Uterus (tissue), 4 donors: ENCODE data around the gene CXXC1. TPM values are rescaled to one million over a fixed set of nuclear protein-coding genes. Genes with fewer than 3 reads are reported as not detected.

Source experiments
- DNase-seq, 2 donors: peaks; one replicate each; pipeline ENCODE4 v3.0.0-alpha.2; 2019 to 2020
- H3K27ac ChIP-seq, 2 donors: fragments of 200-600 bp; sonication (generic); 1 replicate in 1 of 2; 2 replicates in 1 of 2; pipeline ENCODE4 v1.5.1; 2016 to 2018
- H3K27me3 ChIP-seq, 2 donors: fragments of 200-600 bp; sonication (generic); one replicate each; pipeline ENCODE4 v1.5.1; 2018 to 2019; ENCODE audit warnings: control low read depth in 1 of 2
- H3K36me3 ChIP-seq, 2 donors: fragments of 200-600 bp; sonication (generic); one replicate each; pipeline ENCODE4 v1.5.1; 2019; ENCODE audit warnings: control low read depth in 1 of 2
- H3K4me1 ChIP-seq, 2 donors: fragments of 200-600 bp; sonication (generic); one replicate each; pipeline ENCODE4 v1.5.1; 2018 to 2019; ENCODE audit warnings: control low read depth in 1 of 2
- H3K4me3 ChIP-seq, 2 donors: fragments of 200-600 bp; sonication (generic); 1 replicate in 1 of 2; 2 replicates in 1 of 2; pipeline ENCODE4 v1.5.1; 2018 to 2019; ENCODE audit warnings: mild to moderate bottlenecking in 1 of 2
- H3K9me3 ChIP-seq, 2 donors: fragments of 200-600 bp; sonication (generic); one replicate each; pipeline ENCODE4 v1.5.1; 2019; ENCODE audit warnings: control low read depth in 1 of 2
- CTCF ChIP-seq, 4 experiments: fragments of 200-600 bp in 2 of 4; fragments of 450-650 bp in 2 of 4; sonication (generic) in 2 of 4; IDR thresholded peaks; one replicate each; pipeline ENCODE4 v1.5.1; 2016 to 2019; ENCODE audit warnings: antibody characterized with exemption in 4 of 4, mild to moderate bottlenecking in 2 of 4, moderate library complexity in 1 of 4
- POLR2A ChIP-seq, 2 donors: fragments of 450-650 bp; IDR thresholded peaks; one replicate each; pipeline ENCODE4 v1.6.1; 2016; ENCODE audit warnings: antibody characterized with exemption in 2 of 2, mild to moderate bottlenecking in 1 of 2, moderate library complexity in 1 of 2
- intact Hi-C: fragments of 100-400 bp; cut with DNase I; formaldehyde crosslinking; loops from one replicate; pipeline ENCODE4 v1.15.1; 2023; ENCODE audit warnings: low total_unique reads
- total RNA-seq, 4 donors: library from RNA; depleted of rRNA in 3 of 4; stranded (reverse); fragments of >200 nt in 3 of 4; gene quantifications; one replicate each; pipeline versions ENCODE4 v1.1.0 to v1.2.4, GENCODE V29; 2014 to 2023
- donor health status: DM: yes; HTN: yes; CAD: no.

CXXC1 gene
- total RNA-seq, 4 donors from 2014 or later: 54.1 to 85.1 (median 70.4) TPM

DNA sequence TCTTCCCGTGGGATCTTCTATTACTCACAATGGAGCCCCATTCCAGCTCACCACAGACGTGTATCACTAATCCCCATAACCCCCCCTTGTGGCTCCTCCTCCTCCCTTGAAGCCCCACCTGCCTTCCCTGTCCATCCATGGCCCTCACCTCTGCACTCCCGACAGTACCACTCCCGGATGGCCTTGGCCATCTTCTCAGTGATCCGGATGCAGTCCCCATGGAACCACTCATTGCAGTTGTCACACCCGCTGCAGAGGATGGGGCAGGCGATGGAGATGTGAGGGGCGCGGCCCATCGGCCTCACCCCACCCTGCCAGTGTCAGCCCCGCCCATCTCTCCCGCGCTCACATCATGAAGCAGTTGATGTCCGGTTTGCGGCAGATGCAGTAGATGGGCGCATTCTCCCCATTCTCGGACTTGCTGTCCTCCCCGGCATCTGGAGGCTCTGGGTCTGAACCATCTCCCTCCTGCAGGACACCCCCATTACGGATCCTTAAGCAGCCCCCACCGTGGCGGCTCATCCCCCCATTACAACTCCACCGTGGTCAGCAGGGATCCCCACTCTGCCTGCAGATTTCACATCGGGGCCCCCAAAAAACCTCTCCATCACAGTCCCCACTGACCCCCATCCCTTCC is 983 bp downstream of the CXXC1 start:
- H3K4me3 ChIP-seq: peak overlapping the region; percentile 72 to 75
- peak in 1 of 2 donors; percentile 35 for DNase-seq
- peak overlapping the region; percentile 83 to 90 for H3K27ac ChIP-seq
- H3K27me3 ChIP-seq: no peaks in the 10 kb centered on the region
- no peaks in the 10 kb centered on the region for H3K36me3 ChIP-seq
- peaks cover 0 to 4% of the 10 kb centered on the region in 2 donors for H3K4me1 ChIP-seq
- H3K9me3 ChIP-seq: no peaks in the 10 kb centered on the region
- intact Hi-C loops: no loop called here
- no peak for TF ChIP-seq POLR2A (IDR thresholded peaks at IDR 0.05)
- TF ChIP-seq CTCF (IDR thresholded peaks at IDR 0.05): no peak

DNA sequence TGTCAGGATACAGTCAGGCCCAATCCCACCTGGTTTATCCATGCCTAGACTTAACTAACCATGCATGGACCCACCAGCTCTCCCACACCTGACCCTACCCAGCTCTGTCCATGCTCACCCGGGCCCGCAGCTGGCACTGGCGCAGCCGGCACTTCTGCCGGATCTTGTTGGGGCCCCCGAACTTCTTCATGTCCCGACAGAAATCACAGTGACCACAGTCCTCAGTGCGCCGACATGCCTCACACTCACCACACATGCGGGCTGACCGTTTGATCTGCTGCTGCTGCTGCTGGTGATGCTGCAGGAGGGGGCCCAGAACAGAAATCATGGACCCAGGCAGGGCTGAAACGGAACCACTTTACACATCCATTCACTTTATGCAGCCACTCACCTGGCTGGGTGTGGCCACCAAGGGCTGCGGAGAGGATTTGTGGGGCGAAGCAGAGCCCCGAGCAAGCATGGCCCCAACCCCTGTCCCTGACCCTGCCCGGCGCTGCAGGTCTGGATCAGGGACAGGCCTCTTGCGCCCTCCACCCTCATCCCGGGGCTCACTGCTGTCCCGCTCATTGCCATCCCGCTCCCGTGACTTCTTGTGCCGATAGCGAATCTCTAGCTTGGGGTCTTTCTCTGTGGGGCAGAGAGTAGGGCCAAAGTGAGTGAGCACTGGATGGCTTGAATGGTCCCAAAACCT is 1.7 kb downstream of the CXXC1 start:
- no peaks in the 10 kb centered on the region for H3K27me3 ChIP-seq
- intact Hi-C loops: no loop called here
- H3K36me3 ChIP-seq: no peaks in the 10 kb centered on the region
- no peak overlapping the region for H3K4me3 ChIP-seq
- H3K4me1 ChIP-seq: peaks cover 0 to 4% of the 10 kb centered on the region in 2 donors
- H3K27ac ChIP-seq: no peak overlapping the region
- H3K9me3 ChIP-seq: no peaks in the 10 kb centered on the region
- DNase-seq: no peak
- TF ChIP-seq POLR2A (IDR thresholded peaks at IDR 0.05) (no peak), CTCF (IDR thresholded peaks at IDR 0.05) (no peak)

DNA sequence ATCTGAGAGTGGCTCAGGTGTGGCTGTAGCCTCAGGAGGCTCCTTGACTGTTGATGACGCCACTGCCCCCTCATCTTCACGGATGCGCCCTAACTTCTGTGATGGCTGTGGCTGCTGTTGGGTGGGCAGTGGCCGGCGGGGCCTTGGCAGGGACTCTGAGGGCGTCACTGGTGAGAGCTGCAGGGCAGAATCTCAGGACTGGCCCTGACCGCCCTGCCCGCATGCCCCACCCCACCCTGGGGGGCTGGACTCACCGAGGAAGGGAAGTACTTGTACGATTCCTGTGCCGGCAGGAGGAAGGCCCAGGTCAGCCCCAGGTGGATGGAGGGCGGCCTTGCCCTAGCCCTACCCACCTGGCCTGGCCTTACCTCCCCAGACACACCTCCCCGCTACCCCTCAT is 2.4 kb downstream of the CXXC1 start:
- TF ChIP-seq POLR2A (IDR thresholded peaks at IDR 0.05) (no peak), CTCF (IDR thresholded peaks at IDR 0.05) (no peak)

GRCh38 chr18:50284255-50284885 is 3.1 kb downstream of the CXXC1 start:
- Histone ChIP-seq H3K36me3 (no peaks in the 10 kb centered on the region), H3K9me3 (no peaks in the 10 kb centered on the region), H3K4me1 (peaks cover 4 to 7% of the 10 kb centered on the region in 2 donors), H3K27ac (no peak overlapping the region), H3K27me3 (no peaks in the 10 kb centered on the region), H3K4me3 (no peak overlapping the region)
- DNase-seq: no peak
- intact Hi-C loops: no loop called here
- no peak for TF ChIP-seq POLR2A (IDR thresholded peaks at IDR 0.05)
- no peak for TF ChIP-seq CTCF (IDR thresholded peaks at IDR 0.05)

More for the DNA sequence above, 2.4 kb downstream of the CXXC1 start:
- H3K4me3 ChIP-seq: no peak overlapping the region
- H3K27ac ChIP-seq: no peak overlapping the region
- DNase-seq: no peak
- H3K27me3 ChIP-seq: no peaks in the 10 kb centered on the region
- no peaks in the 10 kb centered on the region for H3K36me3 ChIP-seq
- H3K9me3 ChIP-seq: no peaks in the 10 kb centered on the region
- intact Hi-C loops: no loop called here
- H3K4me1 ChIP-seq: peaks cover 4 to 5% of the 10 kb centered on the region in 2 donors
